H1 (cell line): Measurements from ENCODE around the gene ATP2B1. TPM values are rescaled to one million over a fixed set of nuclear protein-coding genes. Genes with fewer than 3 reads are reported as not detected.

Source experiments
- CTCF ChIA-PET: fragments of 300-600 bp; sonication (Branson Sonifier 250); formaldehyde crosslinking; loops from one replicate; lab custom pipeline; 2021; ENCODE audit not compliant: partially characterized antibody; lab: Charles Lee
- POLR2A ChIA-PET: fragments of 300-600 bp; sonication (Branson Sonifier 250); formaldehyde crosslinking; loops from one replicate; lab custom pipeline; 2021; ENCODE audit warnings: inconsistent platforms; ENCODE audit not compliant: partially characterized antibody; lab: Charles Lee
- DNase-seq, 2 experiments: peaks; one replicate each; pipeline versions ENCODE4 v3.0.0 to v3.0.0-alpha.2; 2010 to 2022; ENCODE audit warnings: low spot score in 2 of 2, low read depth in 1 of 2, mixed read lengths in 1 of 2
- FAIRE-seq: peaks from 2 replicates; lab custom pipeline; 2011; peaks lifted over from hg19 to GRCh38; lab: Jason Lieb, UNC
- H2AFZ ChIP-seq: 2 replicates; pipeline ENCODE4 v1.8.1; 2012; ENCODE audit warnings: low read length, inconsistent platforms
- H2AK5ac ChIP-seq: 2 replicates; pipeline ENCODE4 v1.6.1; 2013; ENCODE audit warnings: low read depth, low read length
- H2BK120ac ChIP-seq: replicated peaks from 2 replicates; pipeline ENCODE3; 2013; ENCODE audit warnings: low read depth, low read length, inconsistent platforms
- H2BK12ac ChIP-seq: 2 replicates; pipeline ENCODE4 v1.6.1; 2013; ENCODE audit warnings: low read depth, low read length
- H2BK15ac ChIP-seq: 2 replicates; pipeline ENCODE4 v1.6.1; 2013; ENCODE audit warnings: low read length
- H2BK20ac ChIP-seq: 2 replicates; pipeline ENCODE4 v1.6.1; 2013; ENCODE audit warnings: low read length
- H2BK5ac ChIP-seq: 2 replicates; pipeline ENCODE4 v1.6.1; 2013; ENCODE audit warnings: low read depth, low read length
- H3K14ac ChIP-seq: 2 replicates; pipeline ENCODE4 v1.6.1; 2013; ENCODE audit warnings: inconsistent platforms; ENCODE audit not compliant: insufficient read length
- H3K18ac ChIP-seq: 2 replicates; pipeline ENCODE4 v1.6.1; 2013; ENCODE audit warnings: low read length; ENCODE audit errors: extremely low read depth
- H3K23ac ChIP-seq: 2 replicates; pipeline ENCODE4 v1.6.1; 2013; ENCODE audit warnings: inconsistent platforms; ENCODE audit not compliant: insufficient read length
- H3K23me2 ChIP-seq: 2 replicates; pipeline ENCODE4 v1.6.1; 2013; ENCODE audit warnings: low read depth, low read length
- H3K27ac ChIP-seq: 2 replicates; pipeline ENCODE4 v1.6.1; 2011; ENCODE audit warnings: low read depth, low read length, inconsistent platforms
- H3K27me3 ChIP-seq, 4 experiments: replicated peaks in 1 of 4; 1 replicate in 1 of 4; 2 replicates in 3 of 4; pipeline versions ENCODE4 v1.6.1 to v1.8.1; 2011 to 2013; ENCODE audit warnings: low read length in 3 of 4, mild to moderate bottlenecking in 3 of 4, inconsistent platforms in 2 of 4, mixed read lengths in 2 of 4, moderate library complexity in 1 of 4; ENCODE audit not compliant: control insufficient read depth in 3 of 4, insufficient read depth in 3 of 4; ENCODE audit errors: extremely low read depth in 1 of 4
- H3K36me3 ChIP-seq, 4 experiments: 2 replicates each; pipeline versions ENCODE4 v1.6.1 to v1.8.1; 2011 to 2013; ENCODE audit warnings: mild to moderate bottlenecking in 4 of 4, low read length in 3 of 4, moderate library complexity in 2 of 4, control low read depth in 1 of 4, inconsistent platforms in 1 of 4; ENCODE audit not compliant: insufficient read depth in 4 of 4, control insufficient read depth in 2 of 4
- H3K4ac ChIP-seq: replicated peaks from 2 replicates; pipeline ENCODE3; 2013; ENCODE audit warnings: low read length, low read depth, mixed read lengths, inconsistent platforms; ENCODE audit not compliant: insufficient read length
- H3K4me1 ChIP-seq, 4 experiments: replicated peaks in 1 of 4; 1 replicate in 1 of 4; 2 replicates in 3 of 4; pipeline versions ENCODE4 v1.6.1 to v1.8.1; 2011 to 2013; ENCODE audit warnings: low read length in 3 of 4, inconsistent platforms in 2 of 4, mixed read lengths in 1 of 4; ENCODE audit not compliant: insufficient read depth in 4 of 4, control insufficient read depth in 3 of 4
- H3K4me2 ChIP-seq, 2 experiments: 2 replicates each; pipeline versions ENCODE4 v1.6.1 to v1.8.1; 2011 to 2013; ENCODE audit warnings: low read depth in 2 of 2, low read length in 2 of 2, control low read depth in 1 of 2, inconsistent platforms in 1 of 2, mild to moderate bottlenecking in 1 of 2; ENCODE audit not compliant: insufficient read depth in 1 of 2
- H3K4me3 ChIP-seq, 4 experiments: fragments of 200-600, 300-600 bp in 1 of 4; sonication (generic), shearing (Covaris generic), sonication (Bioruptor Twin) in 1 of 4; 2 replicates each; pipeline versions ENCODE4 v1.5.1 to v1.8.1; 2011 to 2016; ENCODE audit warnings: low read length in 4 of 4, low read depth in 3 of 4, control low read depth in 2 of 4, inconsistent platforms in 2 of 4, mild to moderate bottlenecking in 2 of 4, mixed read lengths in 1 of 4, moderate library complexity in 1 of 4; ENCODE audit not compliant: insufficient read depth in 2 of 4; ENCODE audit errors: extremely low read depth in 1 of 4
- H3K56ac ChIP-seq: replicated peaks from 2 replicates; pipeline ENCODE3; 2013; ENCODE audit warnings: low read depth, mild to moderate bottlenecking, mixed read lengths, low read length, inconsistent platforms; ENCODE audit not compliant: insufficient read length
- H3K79me1 ChIP-seq: 2 replicates; pipeline ENCODE4 v1.6.1; 2013; ENCODE audit warnings: low read depth, low read length, control low read depth
- H3K79me2 ChIP-seq, 2 experiments: 2 replicates each; pipeline versions ENCODE4 v1.6.1 to v1.8.1; 2012 to 2013; ENCODE audit warnings: low read length in 2 of 2, mild to moderate bottlenecking in 2 of 2, inconsistent platforms in 1 of 2; ENCODE audit not compliant: insufficient read depth in 2 of 2, control insufficient read depth in 1 of 2
- H3K9ac ChIP-seq, 4 experiments: replicated peaks in 1 of 4; 1 replicate in 1 of 4; 2 replicates in 3 of 4; pipeline versions ENCODE4 v1.6.1 to v1.8.1; 2011 to 2013; ENCODE audit warnings: low read depth in 3 of 4, low read length in 3 of 4, control low read depth in 2 of 4, mild to moderate bottlenecking in 2 of 4, moderate library complexity in 2 of 4, inconsistent platforms in 1 of 4; ENCODE audit errors: extremely low read depth in 1 of 4
- H3K9me3 ChIP-seq, 2 experiments: 2 replicates each; pipeline versions ENCODE4 v1.6.1 to v1.8.1; 2012 to 2013; ENCODE audit warnings: mild to moderate bottlenecking in 2 of 2, moderate library complexity in 2 of 2, control low read depth in 1 of 2, inconsistent platforms in 1 of 2, low read depth in 1 of 2, low read length in 1 of 2, mixed read lengths in 1 of 2; ENCODE audit not compliant: insufficient read depth in 2 of 2
- H4K20me1 ChIP-seq, 2 experiments: replicated peaks in 1 of 2; 2 replicates each; pipeline versions ENCODE3 to v1.8.1; 2011 to 2013; ENCODE audit warnings: inconsistent platforms in 2 of 2, low read length in 2 of 2, mild to moderate bottlenecking in 1 of 2; ENCODE audit not compliant: insufficient read depth in 2 of 2, control insufficient read depth in 1 of 2
- H4K5ac ChIP-seq: 2 replicates; pipeline ENCODE4 v1.6.1; 2013; ENCODE audit warnings: low read length, low read depth, mixed read lengths, inconsistent platforms; ENCODE audit not compliant: insufficient read length
- H4K8ac ChIP-seq: 2 replicates; pipeline ENCODE4 v1.8.0; 2013; ENCODE audit warnings: mild to moderate bottlenecking, moderate library complexity, low read length, inconsistent platforms; ENCODE audit not compliant: insufficient read depth; ENCODE audit errors: extremely low read depth
- H4K91ac ChIP-seq: replicated peaks from 2 replicates; pipeline ENCODE3; 2013; ENCODE audit warnings: low read length, mixed read lengths, inconsistent platforms; ENCODE audit not compliant: insufficient read length
- HDAC2 ChIP-seq, 2 experiments: fragments of 300-600 bp in 1 of 2; sonication (generic) in 1 of 2; IDR thresholded peaks; 2 replicates each; pipeline ENCODE4 v1.6.1; 2011 to 2012; ENCODE audit warnings: low read depth in 2 of 2, low read length in 2 of 2, mild to moderate bottlenecking in 2 of 2, moderate library complexity in 2 of 2, borderline replicate concordance in 1 of 2, inconsistent platforms in 1 of 2
- JUN ChIP-seq: IDR thresholded peaks from 2 replicates; pipeline ENCODE4 v1.6.1; 2011; ENCODE audit warnings: low read depth, mild to moderate bottlenecking, improper control_type of control experiment, low read length
- KDM5A ChIP-seq: fragments of 200-600 bp; IDR thresholded peaks from 2 replicates; pipeline ENCODE4 v1.7.1; 2012; ENCODE audit warnings: mild to moderate bottlenecking, low read length, inconsistent platforms, mixed read lengths
- PHF8 ChIP-seq: fragments of 200-600 bp; sonication (generic); conservative IDR thresholded peaks from 2 replicates; pipeline ENCODE4 v1.7.1; 2012; ENCODE audit warnings: low read depth, mild to moderate bottlenecking, inconsistent platforms, low read length, moderate library complexity
- POU5F1 ChIP-seq: IDR thresholded peaks from 2 replicates; pipeline ENCODE4 v1.6.1; 2011; ENCODE audit warnings: low read depth, mild to moderate bottlenecking, low read length, moderate library complexity
- RXRA ChIP-seq: IDR thresholded peaks from 2 replicates; pipeline ENCODE4 v1.6.1; 2011; ENCODE audit warnings: low read depth, mild to moderate bottlenecking, low read length, moderate library complexity; ENCODE audit not compliant: insufficient read depth
- SP4 ChIP-seq: IDR thresholded peaks from 2 replicates; pipeline ENCODE4 v1.6.1; 2012; ENCODE audit warnings: low read length, inconsistent platforms
- SUZ12 ChIP-seq: fragments of 200-600 bp; sonication (generic); IDR thresholded peaks from 2 replicates; pipeline ENCODE4 v1.6.1; 2012; ENCODE audit warnings: mild to moderate bottlenecking, inconsistent platforms, low read length, moderate library complexity, mixed read lengths
- TCF12 ChIP-seq: IDR thresholded peaks from 2 replicates; pipeline ENCODE4 v1.6.1; 2011; ENCODE audit warnings: low read depth, mild to moderate bottlenecking, low read length
- YY1 ChIP-seq: IDR thresholded peaks from 2 replicates; pipeline ENCODE4 v1.6.1; 2011; ENCODE audit warnings: low read depth, mild to moderate bottlenecking, low read length
- WGBS, 2 experiments: shearing (Covaris generic) in 1 of 2; methylation state at CpG; one replicate each; pipeline versions ENCODE4 v1.1.6 to v1.1.7; 2013 to 2015; ENCODE audit warnings: low lambda C conversion rate in 2 of 2, mixed read lengths in 2 of 2, inconsistent platforms in 1 of 2, low coverage in 1 of 2, missing lambda C conversion rate in 1 of 2; ENCODE audit not compliant: insufficient replicate concordance in 2 of 2, insufficient coverage in 1 of 2, insufficient read length in 1 of 2; ENCODE audit errors: extremely low coverage in 1 of 2, missing lambda C conversion rate in 1 of 2; 5-methylcytosine and 5-hydroxymethylcytosine counted together
- polyA plus RNA-seq, 7 experiments: library from polyadenylated mRNA; depleted of rRNA in 3 of 7; stranded (reverse) in 5 of 7; unstranded in 2 of 7; fragments of >200 nt in 5 of 7; fragments of 200-250 nt in 2 of 7; gene quantifications; 1 replicate in 5 of 7; 2 replicates in 1 of 7; 4 replicates in 1 of 7; pipeline versions ENCODE4 v1.2.1 to v1.2.3, GENCODE V29; 2011 to 2013; ENCODE audit warnings: missing spikeins in 2 of 7, mixed read lengths in 2 of 7
- total RNA-seq: library from RNA; stranded (reverse); fragmentation: NEBNext Ultra II Directional; extraction: Animal tissue kit (Norgen Biotek cat#: 25700); gene quantifications from 2 replicates; pipeline ENCODE4 v1.2.1, GENCODE V29; 2021
- TF ChIP-seq, protein P1 (sequence below), 3 experiments: IDR thresholded peaks; 1 replicate in 2 of 3; 2 replicates in 1 of 3; pipeline versions ENCODE4 v1.5.1 to v1.6.1; 2011; ENCODE audit warnings: low read length in 3 of 3, mild to moderate bottlenecking in 3 of 3, inconsistent platforms in 2 of 3, low read depth in 1 of 3, moderate library complexity in 1 of 3; ENCODE audit not compliant: insufficient read depth in 1 of 3; ENCODE audit errors: control extremely low read depth in 1 of 3

The ATP2B1 gene
- total and polyA plus RNA-seq, 2 of the 8 experiments (the other 6 are each of a cell fraction or from before 2014, with no cell fraction given): 4.3 to 32.0 TPM

DNA sequence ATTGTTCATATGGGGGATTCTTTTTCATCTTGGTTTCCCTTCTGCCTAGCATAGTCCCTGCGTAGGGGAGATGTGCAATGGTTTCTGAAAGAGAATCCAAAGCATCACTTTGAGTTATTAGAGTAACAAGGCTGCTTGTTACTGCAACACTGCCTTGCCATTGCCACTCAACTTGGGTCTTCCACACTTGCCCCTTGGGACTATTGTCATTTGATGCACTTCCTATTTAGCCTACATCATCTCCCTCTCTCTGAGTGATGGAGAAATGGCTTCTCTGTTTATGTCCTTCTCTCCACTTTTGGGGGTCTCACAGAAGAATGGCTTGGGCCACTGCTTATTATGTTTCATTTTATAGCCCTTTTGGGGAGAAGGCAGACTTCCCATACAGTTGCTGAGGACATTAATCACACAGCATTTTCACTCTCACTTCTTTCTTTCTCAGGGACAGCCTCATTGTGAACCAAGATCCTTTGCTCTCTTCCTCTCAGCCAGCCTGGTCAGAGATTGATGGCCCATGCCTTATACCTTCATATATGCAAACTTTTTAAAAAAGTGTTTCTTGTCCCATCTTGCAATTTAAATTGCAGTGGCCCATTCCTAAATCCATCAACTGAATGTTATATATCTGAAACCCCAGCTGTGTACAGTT, 131.9 kb downstream of the ATP2B1 start:
- Histone ChIP-seq H3K27me3 (no peaks in the 10 kb centered on the region), H2BK12ac (no peak overlapping the region), H3K4me3 (no peak overlapping the region), H4K8ac (no peak overlapping the region), H2BK5ac (no peak overlapping the region), H3K18ac (no peak overlapping the region), H2BK20ac (no peak overlapping the region), H3K4ac (no peak overlapping the region), H3K9me3 (no peaks in the 10 kb centered on the region), H3K27ac (no peak overlapping the region), H2AFZ (no peak overlapping the region), H3K56ac (no peak overlapping the region), H3K79me1 (no peaks in the 10 kb centered on the region), H3K14ac (no peak overlapping the region), H4K91ac (no peak overlapping the region), H2BK120ac (no peak overlapping the region), H3K23ac (no peak overlapping the region), H3K4me1 (no peaks in the 10 kb centered on the region; a peak in 1 of 7 replicates), H3K36me3 (no peaks in the 10 kb centered on the region), H3K4me2 (no peak overlapping the region), H2BK15ac (no peak overlapping the region), H4K20me1 (no peaks in the 10 kb centered on the region), H2AK5ac (no peak overlapping the region), H3K23me2 (no peaks in the 10 kb centered on the region), H4K5ac (no peak overlapping the region), H3K9ac (no peak overlapping the region), H3K79me2 (no peaks in the 10 kb centered on the region)
- no peak for FAIRE-seq
- 100% methylated on average over 1 of the region's 1 CpG; no CpG with 5 or more reads in 1 of the 2 experiments for WGBS, 2 experiments
- ChIA-PET POLR2A (interaction anchor here (0.6 kb wide), 1 partner anchor 32 kb away, joined by 3 read pairs; no protein-coding TSS in a partner anchor), CTCF (interaction anchor here (1.2 kb wide), 1 partner anchor 1364 kb away, joined by 3 read pairs; no protein-coding TSS in a partner anchor)
- no peak for DNase-seq
- TF ChIP-seq RXRA (no peak), YY1 (no peak), JUN (no peak), HDAC2 (IDR thresholded peaks at IDR 0.05; ENCODE audit: borderline replicate concordance in 1 of 2, low read depth in 2 of 2, low read length in 2 of 2) (no peak), KDM5A (no peak), SP4 (no peak), TCF12 (no peak), PHF8 (no peak), SUZ12 (no peak), POU5F1 (no peak)
- TF ChIP-seq, protein P1, sequence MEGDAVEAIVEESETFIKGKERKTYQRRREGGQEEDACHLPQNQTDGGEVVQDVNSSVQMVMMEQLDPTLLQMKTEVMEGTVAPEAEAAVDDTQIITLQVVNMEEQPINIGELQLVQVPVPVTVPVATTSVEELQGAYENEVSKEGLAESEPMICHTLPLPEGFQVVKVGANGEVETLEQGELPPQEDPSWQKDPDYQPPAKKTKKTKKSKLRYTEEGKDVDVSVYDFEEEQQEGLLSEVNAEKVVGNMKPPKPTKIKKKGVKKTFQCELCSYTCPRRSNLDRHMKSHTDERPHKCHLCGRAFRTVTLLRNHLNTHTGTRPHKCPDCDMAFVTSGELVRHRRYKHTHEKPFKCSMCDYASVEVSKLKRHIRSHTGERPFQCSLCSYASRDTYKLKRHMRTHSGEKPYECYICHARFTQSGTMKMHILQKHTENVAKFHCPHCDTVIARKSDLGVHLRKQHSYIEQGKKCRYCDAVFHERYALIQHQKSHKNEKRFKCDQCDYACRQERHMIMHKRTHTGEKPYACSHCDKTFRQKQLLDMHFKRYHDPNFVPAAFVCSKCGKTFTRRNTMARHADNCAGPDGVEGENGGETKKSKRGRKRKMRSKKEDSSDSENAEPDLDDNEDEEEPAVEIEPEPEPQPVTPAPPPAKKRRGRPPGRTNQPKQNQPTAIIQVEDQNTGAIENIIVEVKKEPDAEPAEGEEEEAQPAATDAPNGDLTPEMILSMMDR (IDR thresholded peaks at IDR 0.05; ENCODE audit: control extremely low read depth in 1 of 3, insufficient read depth in 1 of 3, low read depth in 1 of 3, low read length in 3 of 3): no peak
